Smooth muscle cell (in vitro differentiated cells): ENCODE measurements around the gene HINT2. TPM values are rescaled to one million over a fixed set of nuclear protein-coding genes. Genes with fewer than 3 reads are reported as not detected.

Source experiments
- DNase-seq: peaks from one replicate; lab custom pipeline; 2025; ENCODE audit not compliant: unreplicated experiment; lab: John Stamatoyannopoulos, UW
- H2AFZ ChIP-seq: fragments of 200-600 bp; sonication (generic); 2 replicates; pipeline ENCODE4 v1.6.0; 2016; ENCODE audit warnings: antibody characterized with exemption, low read depth, mild to moderate bottlenecking
- H3F3A ChIP-seq: fragments of 200-600 bp; sonication (generic); 2 replicates; pipeline ENCODE4 v1.6.0; 2017; ENCODE audit warnings: antibody characterized with exemption, low read depth
- H3K27ac ChIP-seq: fragments of 200-600 bp; sonication (generic); 2 replicates; pipeline ENCODE4 v1.5.1; 2016; ENCODE audit warnings: low read depth, mild to moderate bottlenecking
- H3K27me3 ChIP-seq: fragments of 200-600 bp; sonication (generic); 2 replicates; pipeline ENCODE4 v1.6.1; 2016; ENCODE audit warnings: low read depth, mild to moderate bottlenecking
- H3K36me3 ChIP-seq: fragments of 200-600 bp; sonication (generic); 2 replicates; pipeline ENCODE4 v1.5.1; 2016; ENCODE audit warnings: low read depth
- H3K4me1 ChIP-seq: fragments of 200-600 bp; sonication (generic); 2 replicates; pipeline ENCODE4 v1.5.1; 2016; ENCODE audit warnings: low read depth
- H3K4me2 ChIP-seq: fragments of 200-600 bp; sonication (generic); 2 replicates; pipeline ENCODE4 v1.6.0; 2016; ENCODE audit warnings: mild to moderate bottlenecking
- H3K4me3 ChIP-seq: fragments of 200-600 bp; sonication (generic); 2 replicates; pipeline ENCODE4 v1.5.1; 2016; ENCODE audit warnings: mild to moderate bottlenecking
- H3K79me2 ChIP-seq: fragments of 200-600 bp; sonication (generic); 2 replicates; pipeline ENCODE4 v1.6.0; 2016; ENCODE audit warnings: low read depth, mild to moderate bottlenecking
- H3K9ac ChIP-seq: fragments of 200-600 bp; sonication (generic); 2 replicates; pipeline ENCODE4 v1.6.0; 2016; ENCODE audit warnings: low read depth
- H3K9me3 ChIP-seq: fragments of 200-600 bp; sonication (generic); replicated peaks from 2 replicates; pipeline ENCODE4 v1.5.1; 2016; ENCODE audit warnings: low read depth
- H4K20me1 ChIP-seq: fragments of 200-600 bp; sonication (generic); 2 replicates; pipeline ENCODE4 v1.6.0; 2016; ENCODE audit warnings: low read depth
- WGBS: methylation state at CpG from one replicate; pipeline ENCODE4 v1.1.7; 2016; ENCODE audit warnings: low lambda C conversion rate; 5-methylcytosine and 5-hydroxymethylcytosine counted together
- polyA plus RNA-seq: library from polyadenylated mRNA; unstranded; fragments of >200 nt; fragmentation: Nextera tagmentation; extraction: Ambion mirVana; gene quantifications from 2 replicates; pipeline ENCODE4 v1.2.1, GENCODE V29; 2016
- total RNA-seq: library from RNA; depleted of rRNA; stranded (reverse); fragments of >200 nt; gene quantifications from 2 replicates; pipeline ENCODE4 v1.2.3, GENCODE V29; 2014
- TF ChIP-seq, protein P1 (sequence below): fragments of 200-600 bp; sonication (generic); IDR thresholded peaks from 2 replicates; pipeline ENCODE4 v1.5.1; 2017; ENCODE audit warnings: borderline replicate concordance, mild to moderate bottlenecking, antibody characterized with exemption; ENCODE audit not compliant: insufficient read depth, poor library complexity, severe bottlenecking

Gene HINT2
- total and polyA plus RNA-seq, 2 experiments from 2014 or later: 7.7 to 66.7 TPM

DNA sequence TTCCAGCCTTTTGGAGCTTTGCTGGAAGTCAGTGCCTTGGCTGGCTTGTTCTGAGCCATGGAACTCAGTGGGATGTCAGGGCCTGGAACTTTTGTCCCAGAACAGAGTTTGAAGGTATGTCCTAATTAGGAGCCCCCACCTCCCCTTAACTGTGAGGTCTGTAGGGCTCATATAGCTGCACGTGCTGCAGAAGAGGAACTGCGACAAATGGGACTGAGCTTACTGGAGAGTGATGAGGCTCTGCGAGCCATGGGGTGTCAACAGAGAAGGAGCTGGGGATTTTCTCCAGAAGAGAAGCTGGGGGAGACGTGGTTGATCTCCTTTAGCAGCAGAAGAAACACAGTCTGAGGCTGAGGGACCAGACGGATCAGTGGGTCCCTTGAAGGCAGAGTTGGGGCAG lies 25.1 kb upstream of the HINT2 start:
- DNase-seq: no peak
- Histone ChIP-seq H2AFZ (no peak overlapping the region), H4K20me1 (no peaks in the 10 kb centered on the region), H3K4me1 (no peaks in the 10 kb centered on the region), H3K9ac (no peak overlapping the region), H3K4me3 (no peak overlapping the region), H3K9me3 (no peaks in the 10 kb centered on the region), H3K27me3 (no peaks in the 10 kb centered on the region), H3K79me2 (no peaks in the 10 kb centered on the region), H3K27ac (no peak overlapping the region), H3F3A (peaks cover 5% of the 10 kb centered on the region), H3K36me3 (no peaks in the 10 kb centered on the region), H3K4me2 (no peak overlapping the region)
- TF ChIP-seq, protein P1, sequence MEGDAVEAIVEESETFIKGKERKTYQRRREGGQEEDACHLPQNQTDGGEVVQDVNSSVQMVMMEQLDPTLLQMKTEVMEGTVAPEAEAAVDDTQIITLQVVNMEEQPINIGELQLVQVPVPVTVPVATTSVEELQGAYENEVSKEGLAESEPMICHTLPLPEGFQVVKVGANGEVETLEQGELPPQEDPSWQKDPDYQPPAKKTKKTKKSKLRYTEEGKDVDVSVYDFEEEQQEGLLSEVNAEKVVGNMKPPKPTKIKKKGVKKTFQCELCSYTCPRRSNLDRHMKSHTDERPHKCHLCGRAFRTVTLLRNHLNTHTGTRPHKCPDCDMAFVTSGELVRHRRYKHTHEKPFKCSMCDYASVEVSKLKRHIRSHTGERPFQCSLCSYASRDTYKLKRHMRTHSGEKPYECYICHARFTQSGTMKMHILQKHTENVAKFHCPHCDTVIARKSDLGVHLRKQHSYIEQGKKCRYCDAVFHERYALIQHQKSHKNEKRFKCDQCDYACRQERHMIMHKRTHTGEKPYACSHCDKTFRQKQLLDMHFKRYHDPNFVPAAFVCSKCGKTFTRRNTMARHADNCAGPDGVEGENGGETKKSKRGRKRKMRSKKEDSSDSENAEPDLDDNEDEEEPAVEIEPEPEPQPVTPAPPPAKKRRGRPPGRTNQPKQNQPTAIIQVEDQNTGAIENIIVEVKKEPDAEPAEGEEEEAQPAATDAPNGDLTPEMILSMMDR: no peak
- WGBS: 96% methylated on average over 5 of the region's 5 CpGs

DNA sequence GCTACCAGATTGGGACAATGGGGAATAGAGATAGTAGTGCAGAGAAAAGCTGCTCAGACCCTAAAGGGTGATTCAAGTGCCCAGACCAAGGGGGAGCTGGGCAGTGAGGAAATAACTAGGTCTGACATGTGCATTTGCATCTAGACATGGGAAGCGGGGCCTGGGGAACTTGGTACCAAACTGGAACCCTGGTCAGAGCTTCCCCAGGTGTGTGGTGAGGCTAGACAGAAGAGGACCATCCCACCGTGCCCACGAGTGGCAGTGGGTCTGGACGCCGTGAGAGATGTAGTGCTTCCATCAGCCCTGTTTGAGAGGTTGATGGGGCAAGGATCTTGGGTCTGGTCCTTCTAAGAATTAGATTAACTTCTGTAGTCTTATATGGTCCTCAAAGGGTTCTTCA lies 21.8 kb upstream of the HINT2 start:
- TF ChIP-seq, protein P1: no peak
- H3K4me1 ChIP-seq: no peaks in the 10 kb centered on the region

DNA sequence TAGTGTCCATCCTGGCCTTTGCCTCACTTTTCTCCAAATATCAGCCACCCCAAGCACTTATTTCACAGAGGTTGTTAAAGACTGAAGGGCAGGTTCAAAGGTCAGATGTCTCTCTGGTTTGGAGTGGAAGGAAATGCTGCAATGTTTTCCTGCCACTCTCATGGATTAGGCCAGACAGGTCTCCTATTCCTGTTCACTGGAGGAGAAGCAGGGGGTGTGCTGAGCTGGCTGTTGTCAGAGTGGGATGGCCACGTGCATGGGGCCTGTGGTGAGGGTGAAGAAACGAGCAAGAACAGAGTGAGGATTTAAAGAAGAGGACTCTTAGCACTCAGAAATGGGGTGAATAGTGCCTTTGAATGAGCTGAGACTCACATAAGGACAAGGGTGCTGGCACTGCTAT lies 20.9 kb upstream of the HINT2 start:
- no peak overlapping the region for H2AFZ ChIP-seq
- no peaks in the 10 kb centered on the region for H3K9me3 ChIP-seq
- H3K4me3 ChIP-seq: no peak overlapping the region
- no peak overlapping the region for H3K9ac ChIP-seq
- H3K4me2 ChIP-seq: no peak overlapping the region
- H3K27me3 ChIP-seq: no peaks in the 10 kb centered on the region
- 83% methylated on average over 2 of the region's 2 CpGs for WGBS
- DNase-seq: no peak
- TF ChIP-seq, protein P1: no peak
- no peaks in the 10 kb centered on the region for H3K36me3 ChIP-seq
- no peaks in the 10 kb centered on the region for H3K4me1 ChIP-seq
- H4K20me1 ChIP-seq: no peaks in the 10 kb centered on the region
- H3K27ac ChIP-seq: no peak overlapping the region
- no peaks in the 10 kb centered on the region for H3K79me2 ChIP-seq
- H3F3A ChIP-seq: no peaks in the 10 kb centered on the region

More for the DNA sequence above, 21.8 kb upstream of the HINT2 start:
- Histone ChIP-seq H3K27me3 (no peaks in the 10 kb centered on the region), H3K79me2 (no peaks in the 10 kb centered on the region), H3K9ac (no peak overlapping the region), H4K20me1 (no peaks in the 10 kb centered on the region), H3K9me3 (no peaks in the 10 kb centered on the region), H2AFZ (no peak overlapping the region), H3K36me3 (no peaks in the 10 kb centered on the region), H3K4me2 (no peak overlapping the region), H3F3A (no peaks in the 10 kb centered on the region), H3K27ac (no peak overlapping the region), H3K4me3 (no peak overlapping the region)
- DNase-seq: no peak
- 96% methylated on average over 5 of the region's 5 CpGs for WGBS

DNA sequence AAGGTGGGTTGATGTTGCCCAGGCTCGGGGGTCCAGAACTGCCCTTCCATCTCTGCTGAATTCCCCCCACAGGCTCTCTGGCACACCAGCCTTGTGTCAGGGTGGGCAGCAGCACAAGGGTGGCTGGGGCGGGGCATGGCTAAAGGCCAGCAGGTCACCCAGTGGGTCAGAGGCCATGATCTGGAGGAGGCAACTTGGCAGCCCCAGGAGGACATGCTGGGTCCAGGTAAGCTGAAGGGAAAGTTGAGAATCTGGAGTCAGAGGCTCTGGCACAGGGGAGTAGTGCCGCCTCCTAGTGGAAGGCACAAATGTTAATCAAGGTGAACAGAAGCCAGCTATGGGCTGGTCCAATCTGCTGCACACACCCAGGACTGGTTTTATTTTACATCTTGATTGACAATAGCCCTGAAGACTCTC lies 20.4 kb upstream of the HINT2 start:
- TF ChIP-seq, protein P1: no peak
- H3K9ac ChIP-seq: no peak overlapping the region
- no peak overlapping the region for H2AFZ ChIP-seq
- peaks cover 4% of the 10 kb centered on the region for H3K79me2 ChIP-seq
- no peaks in the 10 kb centered on the region for H3K36me3 ChIP-seq
- no peak overlapping the region for H3K4me2 ChIP-seq
- no peak for DNase-seq
- no peaks in the 10 kb centered on the region for H3K27me3 ChIP-seq
- no peaks in the 10 kb centered on the region for H4K20me1 ChIP-seq
- no peaks in the 10 kb centered on the region for H3F3A ChIP-seq
- no peaks in the 10 kb centered on the region for H3K9me3 ChIP-seq
- no peak overlapping the region for H3K4me3 ChIP-seq
- H3K27ac ChIP-seq: no peak overlapping the region
- WGBS: 92% methylated on average over 3 of the region's 3 CpGs
- peaks cover 1% of the 10 kb centered on the region for H3K4me1 ChIP-seq
